Inflammatory macrophage treated with lipopolysaccharide for 4 hours (primary cell): Measurements from ENCODE around the gene LINC01488.

Experiments used
- DNase-seq: peaks from one replicate; pipeline ENCODE4 v3.0.0-alpha.2; 2020

LINC01488 gene

GRCh38 chr11:69495441-69496201 lies 14.2 kb downstream of the LINC01488 start:
- DNase-seq, result no peak

- no peak for DNase-seq
Observed at GRCh38 chr11:69496202-69496557, 14.7 kb downstream of the LINC01488 start.

GRCh38 chr11:69496631-69497220 lies 15.3 kb downstream of the LINC01488 start:
- no peak for DNase-seq

- no peak for DNase-seq
Observed at GRCh38 chr11:69497221-69497787, 15.8 kb downstream of the LINC01488 start.

DNA sequence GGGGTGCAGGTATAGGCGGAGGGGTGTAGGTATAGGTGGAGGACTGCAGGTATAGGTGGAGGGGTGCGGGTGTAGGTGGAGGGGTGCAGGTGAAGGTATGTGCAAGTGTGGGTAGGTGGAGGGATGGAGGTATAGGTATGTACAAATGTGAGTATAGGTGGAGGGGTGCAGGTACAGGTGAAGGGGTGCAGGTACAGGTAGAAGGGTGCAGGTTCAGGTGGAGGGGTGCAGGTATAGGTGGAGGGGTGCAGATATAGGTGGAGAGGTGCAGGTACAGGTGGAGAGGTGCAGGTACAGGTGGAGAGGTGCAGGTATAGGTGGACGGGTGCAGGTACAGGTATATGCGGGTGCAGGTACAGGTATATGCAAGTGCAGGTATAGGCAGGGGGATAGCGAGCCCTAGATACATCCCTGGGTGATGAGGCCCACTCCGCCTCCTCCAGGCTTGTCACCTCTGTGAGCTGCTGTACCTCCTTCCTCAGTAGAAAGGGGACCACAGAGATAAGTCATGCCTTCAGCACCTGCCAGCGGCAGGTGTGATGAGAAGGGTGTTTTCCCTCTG lies 17.2 kb downstream of the LINC01488 start:
- DNase-seq, result no peak

GRCh38 chr11:69499186-69499917 lies 17.9 kb downstream of the LINC01488 start:
- peak; percentile 4 for DNase-seq

GRCh38 chr11:69499918-69500284 lies 18.4 kb downstream of the LINC01488 start:
- no peak for DNase-seq

- DNase-seq, result no peak
Observed at GRCh38 chr11:69500285-69501120, 19.0 kb downstream of the LINC01488 start.

- no peak for DNase-seq
Observed at GRCh38 chr11:69501121-69501489, 19.6 kb downstream of the LINC01488 start.

GRCh38 chr11:69501891-69502860 lies 20.7 kb downstream of the LINC01488 start:
- no peak for DNase-seq

DNA sequence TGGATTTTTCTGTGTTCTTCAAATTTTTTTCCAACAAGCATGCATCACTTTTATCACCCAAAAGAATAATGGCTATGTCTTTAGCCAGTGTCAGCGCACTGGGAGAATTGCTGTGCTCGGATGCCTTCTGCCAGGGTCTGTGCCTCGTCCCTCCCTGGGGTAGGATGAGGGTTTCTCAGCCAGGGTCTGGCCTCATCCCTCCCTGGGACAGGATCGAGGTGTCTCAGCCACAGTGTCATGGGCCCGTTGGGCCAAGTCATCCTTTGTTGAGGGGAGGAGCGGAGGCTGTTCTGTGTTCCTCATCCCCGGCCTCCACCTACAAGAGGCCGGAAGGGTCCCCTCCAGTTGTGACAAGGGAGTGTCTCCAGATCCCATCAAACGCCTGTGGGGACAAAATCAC lies 22.7 kb downstream of the LINC01488 start:
- no peak for DNase-seq

GRCh38 chr11:69504576-69505335 lies 23.3 kb downstream of the LINC01488 start:
- DNase-seq, result no peak

- DNase-seq, result no peak
Observed at GRCh38 chr11:69508974-69509373, 27.5 kb downstream of the LINC01488 start.

- DNase-seq, result no peak
Observed at GRCh38 chr11:69509381-69509780, 27.9 kb downstream of the LINC01488 start.

GRCh38 chr11:69509846-69510390 lies 28.5 kb downstream of the LINC01488 start:
- DNase-seq, result no peak

GRCh38 chr11:69510471-69511357 lies 29.3 kb downstream of the LINC01488 start:
- DNase-seq, result no peak

DNA sequence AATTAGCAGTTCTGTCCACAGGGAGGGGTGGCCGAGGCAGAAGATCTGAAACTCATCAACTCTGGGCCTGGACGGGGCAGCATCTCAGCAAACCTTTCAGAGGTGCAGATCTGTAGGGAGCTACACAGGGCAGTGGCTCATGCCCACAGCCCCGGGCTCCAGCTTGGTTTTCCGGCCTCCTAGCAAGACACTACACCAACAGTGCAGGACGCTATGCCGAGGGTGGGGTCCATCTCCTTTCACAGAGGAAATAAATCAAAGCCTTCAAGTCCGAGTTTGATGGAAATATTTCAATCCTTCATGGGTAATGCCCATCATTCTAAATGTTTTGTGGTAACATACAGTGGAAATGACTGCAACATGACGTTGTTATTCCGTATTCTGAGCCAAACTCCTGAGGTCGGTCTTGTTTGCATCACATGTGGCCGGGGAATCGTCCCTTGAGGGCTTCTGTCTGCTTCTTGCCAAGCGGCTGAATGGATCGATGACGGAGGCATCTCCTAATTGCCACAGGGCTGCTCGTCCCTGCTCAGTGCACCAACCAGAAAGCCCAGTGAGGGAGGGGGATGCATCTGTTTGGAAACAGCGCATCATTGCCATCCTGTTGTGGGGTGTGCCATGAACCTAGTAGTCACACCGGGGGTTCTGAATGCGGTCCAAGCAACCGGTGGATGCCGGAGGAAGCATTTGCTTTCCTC lies 30.0 kb downstream of the LINC01488 start:
- no peak for DNase-seq

DNA sequence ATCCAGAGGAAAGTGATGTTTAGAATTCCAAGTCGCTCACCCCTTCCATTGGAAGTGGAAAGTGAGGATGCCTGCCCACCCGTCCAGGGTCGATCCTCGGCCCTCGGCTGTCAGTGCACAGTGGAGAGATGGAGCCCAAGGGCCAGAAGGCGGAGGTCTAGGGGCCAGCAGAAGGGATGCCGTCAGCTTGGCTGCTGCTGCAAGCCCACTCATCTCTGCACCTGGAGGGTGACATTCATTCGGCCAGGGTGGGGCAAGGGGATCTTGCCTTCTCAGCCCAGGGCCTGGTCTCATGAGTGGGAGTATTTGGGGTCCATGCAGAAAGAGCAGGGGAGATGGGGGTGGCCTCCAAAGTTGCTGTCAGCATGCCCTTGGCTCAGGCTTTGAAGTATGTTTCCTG lies 30.7 kb downstream of the LINC01488 start:
- DNase-seq, result no peak

- no peak for DNase-seq
Observed at GRCh38 chr11:69512790-69513189, 31.3 kb downstream of the LINC01488 start.
